GM13977 (cell line): ENCODE data around the gene SNX18.

Experiments
- DNase-seq: peaks from one replicate; pipeline ENCODE4 v3.0.0; 2012; ENCODE audit warnings: low spot score
- CTCF ChIP-seq: IDR thresholded peaks from 2 replicates; pipeline ENCODE4 v1.5.1; 2012; ENCODE audit warnings: mild to moderate bottlenecking, control low read depth; ENCODE audit not compliant: insufficient read depth; ENCODE audit errors: extremely low read depth, missing control alignments
- in situ Hi-C: fragments of 300-500 bp; cut with MboI; formaldehyde crosslinking; loops from one replicate; pipeline ENCODE4 v1.12.0; 2022; ENCODE audit warnings: low sequenced_read_pairs, low pct_unique_long_range_greater_than_20kb, mixed read lengths, inconsistent platforms; ENCODE audit not compliant: unreplicated experiment

SNX18 gene

GRCh38 chr5:54595721-54596120 is 78.2 kb downstream of the SNX18 start:
- in situ Hi-C loops, result no loop called here
- no peak for TF ChIP-seq CTCF

More at GRCh38 chr5:54595721-54596120, 78.2 kb downstream of the SNX18 start:
- no peak for DNase-seq
